ENCODE measurements around the gene FGD3.

Gene FGD3

DNA sequence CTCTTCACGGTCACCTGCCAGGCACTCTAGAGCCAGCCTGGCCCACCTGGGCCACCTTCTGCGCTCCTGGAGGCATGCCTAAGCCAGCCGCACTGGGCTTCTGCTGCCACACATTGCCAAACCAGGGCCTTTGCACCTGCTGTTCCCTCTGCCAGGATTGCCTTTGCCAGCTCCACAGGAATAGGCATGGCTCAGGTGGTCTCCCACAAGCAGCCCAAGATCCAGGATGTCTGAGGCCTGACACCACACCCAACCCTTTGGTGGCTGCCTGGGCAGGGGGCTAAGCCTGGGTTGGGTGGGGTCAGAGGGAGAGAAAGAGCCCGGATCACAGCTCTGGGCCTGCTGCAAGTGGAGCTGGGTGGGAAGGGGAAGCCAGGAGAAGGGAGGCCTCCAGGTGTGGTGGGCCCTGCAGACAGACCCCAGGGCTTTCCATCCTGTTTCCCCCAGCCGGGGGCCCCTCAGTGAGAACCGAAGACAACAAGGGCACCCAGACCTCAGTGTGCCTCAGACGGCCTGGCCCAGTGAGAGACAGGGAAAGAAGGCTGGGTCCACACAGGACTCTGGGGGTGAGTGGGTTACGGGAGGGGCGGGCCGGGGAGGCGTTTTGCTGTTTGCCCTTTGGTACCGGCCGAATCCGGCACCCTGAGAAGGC is 110.5 kb downstream of the FGD3 start:
- no peak for DNase-seq

DNA sequence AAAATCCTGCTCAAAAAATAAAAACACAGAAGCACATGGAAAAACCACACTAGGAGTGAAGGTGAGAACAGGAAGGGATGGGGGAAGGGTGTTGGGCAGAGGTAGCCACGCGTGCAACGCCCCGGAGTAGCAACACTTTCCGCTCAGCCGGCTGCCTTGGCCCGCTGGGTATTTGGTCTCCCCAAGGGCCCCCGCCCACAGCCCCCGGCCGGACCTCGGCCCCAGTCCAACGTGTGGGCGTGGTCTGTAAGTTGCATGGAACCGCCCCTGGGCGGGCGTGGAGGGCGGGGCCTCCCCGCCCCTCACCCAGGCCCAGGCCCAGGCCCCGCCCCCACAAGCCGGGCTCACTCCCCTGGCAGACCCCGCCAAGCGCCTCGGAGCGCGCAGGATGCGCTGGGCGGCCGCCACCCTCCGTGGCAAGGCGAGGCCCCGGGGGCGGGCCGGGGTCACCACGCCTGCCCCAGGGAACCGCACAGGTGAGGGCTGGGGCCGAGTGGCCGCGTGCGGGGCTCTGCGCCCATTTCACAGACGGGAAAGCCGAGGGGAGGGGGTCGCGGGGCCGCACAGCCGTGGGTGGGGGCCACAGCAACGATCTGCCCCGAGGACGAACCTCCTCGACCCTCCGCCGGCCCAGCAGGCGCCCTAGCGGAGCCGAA is 111.2 kb downstream of the FGD3 start, which contains the start of gene SUSD3:
Gene SUSD3 (plus strand): TSS at position 347 of the 656 bp plus-strand sequence. CDS start 42 bp downstream, at position 389.
- DNase-seq = peak; percentile 52 to 74 (median 62)

DNA sequence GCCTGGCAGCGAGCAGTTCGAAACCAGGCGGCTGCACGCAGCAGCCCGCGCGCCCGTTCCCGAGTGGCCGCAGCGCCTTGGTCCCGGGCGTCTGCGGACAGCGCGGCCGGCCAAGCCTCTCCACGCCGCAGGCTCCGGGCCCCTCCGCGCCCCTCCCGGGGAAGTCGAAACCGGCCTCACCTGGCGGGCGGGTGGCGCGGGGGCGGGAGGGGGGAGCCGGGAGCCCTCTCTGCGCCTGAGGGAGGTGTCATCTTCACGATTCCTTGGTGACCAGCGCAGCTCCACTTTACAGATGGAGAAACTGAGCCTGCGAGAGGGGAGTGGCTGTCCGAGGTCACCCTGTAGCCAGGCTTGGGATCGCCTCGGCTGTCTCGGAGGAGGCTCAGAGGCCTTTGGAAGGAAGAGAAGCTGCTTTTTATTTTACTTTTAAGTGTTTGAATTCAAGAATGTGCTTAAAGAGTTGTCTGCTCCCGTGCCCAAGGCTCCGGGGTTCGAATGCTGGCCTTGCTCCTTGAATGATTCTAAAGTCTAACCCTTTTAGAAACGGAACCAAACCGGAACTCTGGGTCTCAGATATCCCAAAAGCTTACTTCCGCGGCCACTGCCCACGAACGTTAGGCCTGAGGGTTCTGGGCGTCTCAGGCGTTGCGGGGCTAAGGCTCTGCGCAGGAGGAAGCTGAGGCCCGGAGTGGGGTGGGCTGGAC is 111.8 kb downstream of the FGD3 start:
- peak in 4 of 6 experiments; percentile 34 to 57 (median 47) for DNase-seq

DNA sequence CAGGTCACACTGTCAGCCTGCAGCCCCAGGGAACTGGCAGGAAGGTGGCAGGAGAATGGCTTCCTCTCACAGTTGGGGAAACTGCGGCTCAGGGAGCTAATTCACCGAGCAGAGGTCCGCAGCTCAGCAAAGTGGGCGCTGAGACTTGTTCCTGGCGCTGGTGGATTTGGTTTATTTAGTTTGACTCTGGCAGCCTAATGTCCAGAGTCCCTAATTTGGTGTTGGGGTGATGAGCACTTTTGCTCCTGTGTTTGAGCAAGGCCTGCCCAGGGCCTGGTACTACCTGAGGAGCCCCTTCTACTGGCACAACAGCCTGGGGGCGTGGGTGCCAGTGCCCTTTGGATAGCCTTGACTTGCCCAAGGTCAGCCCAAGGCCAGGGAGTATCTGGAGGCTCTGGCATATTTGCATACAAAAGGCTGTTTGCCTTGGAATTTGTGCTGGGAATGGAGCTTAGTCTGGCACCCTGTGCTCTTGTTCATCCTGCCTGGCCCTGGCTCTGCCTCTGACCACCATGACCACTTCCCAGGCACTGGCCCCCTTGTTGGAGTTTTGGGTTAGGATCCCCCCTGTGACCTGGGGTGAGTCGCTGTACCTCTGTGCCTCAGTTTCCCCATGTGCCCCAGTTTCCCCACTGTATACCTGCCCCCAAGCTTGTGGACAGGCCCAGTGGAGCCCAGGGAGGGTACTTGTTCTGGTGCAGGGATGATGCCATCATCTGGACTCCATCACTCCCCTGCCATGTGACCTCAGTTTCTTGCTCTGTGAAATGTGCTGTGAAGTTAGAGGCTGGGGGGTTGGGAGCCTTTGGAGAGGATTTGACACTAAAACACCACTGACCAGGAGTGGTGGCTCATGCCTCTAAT is 112.6 kb downstream of the FGD3 start:
- DNase-seq = peak in 1 of 6 experiments; percentile 50

DNA sequence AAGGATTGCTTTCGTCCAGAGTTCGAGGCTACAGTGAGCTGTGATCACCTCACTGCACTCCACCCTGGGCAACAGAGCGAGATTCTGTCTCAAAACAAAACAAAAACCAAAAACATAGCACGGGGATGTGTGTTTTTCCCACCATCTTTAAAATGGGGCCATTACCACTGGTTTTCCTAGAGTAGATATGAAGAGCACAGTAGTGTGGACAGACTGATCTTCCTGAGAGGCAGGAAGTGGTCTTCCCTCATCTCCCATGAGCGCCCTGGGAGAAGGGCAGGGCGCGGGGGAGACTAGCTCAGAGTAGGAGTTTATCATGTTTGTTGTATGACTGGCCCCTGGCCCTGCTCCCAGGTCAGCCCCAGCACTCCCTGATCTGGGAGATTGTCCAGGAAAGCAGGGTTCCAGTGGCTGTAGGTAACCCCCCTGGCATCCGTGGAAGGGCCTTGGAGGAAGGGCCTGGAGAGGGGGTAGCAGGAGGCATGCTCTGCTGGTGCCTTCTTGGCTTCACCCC is 113.5 kb downstream of the FGD3 start:
- peak in 1 of 6 experiments; percentile 32 for DNase-seq

DNA sequence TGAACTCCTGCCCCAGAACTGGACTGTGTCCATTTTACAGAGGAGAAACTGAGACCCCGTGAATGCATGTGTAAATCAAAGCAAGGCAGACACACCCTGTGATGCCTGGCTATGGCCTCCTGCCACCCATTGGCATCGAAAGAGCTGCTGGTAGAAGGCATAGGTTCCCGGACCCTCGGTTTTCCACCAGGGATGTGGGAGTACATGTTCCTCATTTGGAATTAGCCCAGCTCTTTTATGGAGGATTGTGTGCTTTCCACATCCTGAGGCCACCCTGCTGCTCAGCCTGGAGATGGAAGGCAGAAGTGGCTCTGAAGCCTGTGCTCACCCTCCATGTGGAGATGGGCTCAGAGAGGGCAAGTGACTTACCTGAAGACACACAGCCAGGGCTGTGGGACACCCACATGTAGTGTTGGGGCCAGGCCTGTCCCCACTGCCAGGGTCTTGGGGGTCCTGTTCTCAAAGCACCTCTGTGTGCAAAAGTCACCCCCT is 114.0 kb downstream of the FGD3 start:
- DNase-seq = no peak

DNA sequence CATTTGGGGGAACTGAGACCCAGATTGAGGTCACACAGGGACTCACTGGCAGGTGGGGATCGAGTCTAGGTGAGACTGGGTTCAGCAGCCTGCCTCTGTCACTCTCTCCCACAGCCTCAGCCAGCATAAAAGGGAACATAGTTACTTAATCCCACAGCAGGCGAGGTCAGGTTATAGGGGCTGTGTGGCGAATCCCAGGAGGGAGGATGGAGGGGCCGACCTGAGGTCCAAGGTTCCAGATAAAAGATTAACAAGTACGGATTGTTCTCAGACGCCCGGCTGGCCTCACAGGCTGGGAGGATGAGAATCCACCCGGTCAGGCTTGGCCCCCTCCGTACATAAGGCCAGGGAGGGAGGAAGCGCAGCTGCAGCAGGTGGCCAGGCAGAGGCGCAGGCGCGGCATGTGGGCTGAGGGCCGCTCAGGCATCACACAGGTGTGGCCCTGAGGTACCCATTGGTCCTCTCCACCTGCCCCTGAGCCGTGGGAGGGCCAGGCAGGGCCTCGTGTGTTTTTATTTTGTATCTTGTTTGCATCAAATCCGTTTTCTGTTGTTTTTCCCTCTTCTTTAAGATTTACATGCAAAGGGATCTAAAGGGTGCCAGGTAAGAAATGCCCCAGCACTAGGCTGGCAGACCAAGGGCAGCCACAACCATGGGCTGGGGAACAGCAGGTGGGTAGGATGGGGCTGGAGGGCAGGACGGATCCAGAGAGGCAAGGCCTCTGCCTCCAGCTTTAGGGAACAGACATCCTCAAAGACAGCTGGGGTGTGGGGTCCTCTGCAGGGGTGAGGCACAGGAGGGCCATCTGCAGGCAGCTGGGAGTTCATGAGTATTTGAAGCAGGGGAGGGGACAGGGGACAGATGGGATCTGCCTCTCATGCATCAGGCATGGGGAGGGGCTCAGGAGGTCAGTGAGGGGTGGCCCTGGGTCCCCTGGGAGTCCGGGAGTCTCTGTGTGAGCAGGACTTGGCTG is 114.8 kb downstream of the FGD3 start:
- DNase-seq = peak in 2 of 6 experiments; percentile 24 to 51

DNA sequence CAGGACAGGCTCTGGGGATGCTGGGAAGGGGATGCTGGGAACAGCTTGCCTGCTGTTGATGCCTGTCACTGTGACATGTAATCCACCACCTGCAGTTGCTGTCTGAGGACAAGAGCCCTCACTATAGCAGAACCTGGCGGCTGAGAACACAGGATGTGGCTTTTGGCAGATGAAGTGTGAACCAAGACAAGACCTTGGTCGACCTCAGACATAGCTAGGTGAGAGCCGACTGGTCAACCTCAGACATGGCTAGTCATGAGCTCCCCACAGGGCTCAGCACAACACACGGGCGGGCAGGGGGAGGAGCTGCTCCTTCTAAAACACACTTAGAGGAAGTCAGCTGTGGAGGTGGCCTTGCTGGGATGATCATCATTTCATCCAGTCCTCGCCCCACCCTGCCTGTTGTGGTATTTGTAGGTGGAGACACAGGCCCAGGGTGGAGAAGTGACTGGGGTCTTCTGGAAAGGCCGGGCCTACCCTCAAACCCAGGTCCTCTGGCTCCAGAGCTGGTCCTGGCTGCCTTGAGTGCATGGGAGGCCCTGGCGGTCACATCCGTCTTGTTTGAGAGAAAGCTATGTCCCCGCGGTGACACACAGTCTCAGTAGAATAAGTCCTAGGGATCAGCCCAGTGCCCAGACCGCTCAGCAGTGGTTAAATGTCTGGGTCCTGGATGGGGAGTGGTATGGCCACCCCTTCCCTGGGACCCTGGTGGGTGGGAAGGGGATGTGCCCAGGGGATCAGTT is 117.2 kb downstream of the FGD3 start:
- peak; percentile 65 to 93 (median 85) for DNase-seq

DNA sequence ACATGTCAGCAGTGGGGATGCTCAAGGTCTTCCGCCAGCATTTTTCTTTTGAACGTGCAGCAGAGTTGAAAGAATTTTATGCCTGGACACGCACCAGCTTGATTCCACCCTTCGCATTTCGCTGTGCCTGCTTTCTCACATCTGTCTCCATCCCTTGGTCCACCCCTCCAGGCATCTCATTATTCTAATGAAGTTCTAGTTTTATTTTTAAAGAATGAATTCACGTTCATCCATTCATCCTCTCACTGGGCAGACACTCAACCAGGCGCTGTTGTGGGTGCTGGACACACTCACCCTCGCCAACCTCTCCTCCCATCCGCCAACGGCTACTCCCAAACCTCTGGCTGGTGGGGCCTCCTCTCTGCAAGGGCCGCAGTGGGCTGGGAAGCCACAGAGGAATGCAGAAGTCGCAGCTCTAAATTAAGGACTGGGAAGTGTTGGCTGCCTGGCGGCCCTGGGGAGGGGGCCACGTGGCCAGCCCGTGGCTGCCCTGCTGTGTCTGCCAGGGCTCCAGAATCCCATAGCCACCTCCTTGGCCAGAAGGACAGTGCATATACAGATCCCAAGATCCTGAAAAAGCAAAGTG is 117.9 kb downstream of the FGD3 start:
- no peak for DNase-seq

DNA sequence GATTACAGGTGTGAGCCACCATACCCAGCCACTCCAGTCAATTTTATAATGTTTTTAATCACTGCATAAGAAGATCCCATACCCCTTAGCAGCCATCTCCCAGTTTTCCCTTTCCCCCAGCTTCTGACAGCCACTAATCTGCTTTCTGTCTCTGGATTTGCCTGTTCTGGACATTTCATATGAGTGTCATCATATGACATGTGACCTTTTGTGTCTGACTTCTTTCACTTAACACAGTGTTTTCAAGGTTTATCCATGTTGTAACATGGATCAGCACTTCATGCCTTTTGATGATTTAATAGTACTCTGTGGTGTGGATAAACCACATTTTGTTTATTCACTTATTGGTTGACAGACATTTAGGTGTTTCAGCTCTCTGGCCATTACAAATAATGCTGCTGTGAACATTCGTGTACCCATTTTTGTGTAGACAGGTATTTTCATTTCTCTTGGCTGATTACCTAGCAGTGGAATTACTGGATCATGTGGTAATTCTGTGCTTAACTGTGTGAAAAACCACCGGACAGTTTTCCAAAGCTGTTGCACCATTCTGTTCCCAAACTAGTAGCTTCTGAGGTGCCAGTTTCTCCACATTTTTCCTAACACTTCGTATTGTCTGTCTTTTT is 119.8 kb downstream of the FGD3 start:
- no peak for DNase-seq

DNA sequence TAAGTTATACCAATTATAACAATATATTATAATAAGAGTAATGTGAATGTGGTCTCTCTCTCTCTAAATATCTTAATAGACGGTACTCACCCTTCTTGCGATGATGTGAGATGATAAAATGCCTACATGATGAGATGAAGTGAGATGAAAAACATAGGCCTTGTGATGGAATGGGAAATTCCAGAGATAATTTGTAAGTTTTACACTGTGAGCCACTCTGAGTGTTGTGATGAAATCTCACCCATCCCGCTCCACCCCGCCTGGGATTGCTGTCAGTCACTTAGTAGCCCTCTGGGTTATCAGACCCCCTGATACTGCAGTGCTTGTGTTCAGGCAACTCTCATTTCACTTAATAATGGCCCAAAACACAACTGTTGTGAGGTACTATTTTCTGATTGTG is 121.6 kb downstream of the FGD3 start:
- no peak for DNase-seq

DNA sequence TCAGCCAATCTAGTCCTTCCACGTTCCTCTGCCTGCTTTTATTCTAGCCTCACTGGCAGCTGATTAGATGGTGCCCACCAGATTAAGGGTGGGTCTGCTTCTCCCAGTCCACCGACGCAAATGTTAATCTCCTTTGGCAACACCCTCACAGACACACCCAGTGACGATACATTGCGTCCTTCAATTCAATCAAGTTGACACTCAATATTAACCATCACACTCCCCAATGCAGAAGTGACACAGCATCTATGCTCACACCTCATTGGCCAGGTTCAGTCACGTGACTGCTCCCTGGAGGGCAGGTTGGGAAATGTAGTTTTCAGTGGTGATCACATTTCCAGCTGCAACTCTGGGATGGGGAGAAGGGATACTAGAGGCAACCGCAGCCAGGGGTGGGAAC is 124.1 kb downstream of the FGD3 start:
- no peak for DNase-seq

DNA sequence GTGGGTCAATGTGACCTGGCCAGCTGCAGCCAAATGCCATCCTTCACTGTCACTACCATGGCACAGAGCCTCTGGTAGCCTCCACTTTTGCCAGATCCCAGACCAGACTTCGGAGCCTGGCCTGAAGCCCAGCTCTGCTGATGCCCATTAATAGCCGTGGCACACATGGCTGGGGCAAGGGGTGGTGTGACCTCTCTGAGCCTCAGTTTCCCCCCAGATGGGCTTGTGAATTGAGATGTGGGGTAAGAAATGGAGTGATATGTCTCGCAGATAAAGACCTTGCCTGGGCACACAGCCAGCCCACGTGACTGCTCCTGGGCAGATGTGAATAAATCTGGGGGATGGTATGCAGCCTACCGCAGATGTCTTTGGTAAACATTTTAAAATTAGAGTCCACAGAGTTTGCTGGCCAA is 125.1 kb downstream of the FGD3 start:
- DNase-seq = peak in 1 of 6 experiments; percentile 15

DNA sequence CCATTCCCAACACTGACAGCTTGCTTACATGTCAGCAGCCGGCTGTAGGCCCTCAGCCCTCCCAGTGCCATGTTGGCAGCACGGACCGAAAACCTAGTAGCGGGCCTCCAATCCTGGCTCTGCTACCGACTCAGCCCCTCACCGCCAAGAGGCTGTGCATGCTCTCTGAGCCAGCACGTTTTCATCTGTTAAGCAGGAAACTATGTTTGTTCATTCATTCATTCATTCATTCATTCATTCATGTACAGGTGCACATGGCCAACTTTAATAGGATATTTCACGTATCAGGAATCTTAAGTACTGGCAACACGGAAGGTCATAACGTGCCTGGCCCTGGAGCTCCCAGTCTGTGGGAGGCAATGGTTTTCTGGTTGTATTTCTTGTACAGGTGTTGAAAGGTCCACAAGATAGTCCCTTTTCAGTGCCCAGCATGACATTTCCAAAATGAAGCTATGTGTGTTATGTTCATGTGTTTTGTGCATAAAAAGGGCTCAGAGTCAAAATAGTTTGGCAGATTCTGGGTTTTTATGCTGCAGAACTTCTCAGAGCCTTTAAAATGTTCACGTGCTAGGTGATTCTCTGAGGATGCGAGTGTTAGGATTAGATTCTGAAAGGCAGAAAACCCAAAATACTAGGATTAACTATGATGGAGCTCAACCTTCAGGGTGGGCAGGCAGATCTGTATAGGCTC is 128.9 kb downstream of the FGD3 start:
- no peak for DNase-seq

DNA sequence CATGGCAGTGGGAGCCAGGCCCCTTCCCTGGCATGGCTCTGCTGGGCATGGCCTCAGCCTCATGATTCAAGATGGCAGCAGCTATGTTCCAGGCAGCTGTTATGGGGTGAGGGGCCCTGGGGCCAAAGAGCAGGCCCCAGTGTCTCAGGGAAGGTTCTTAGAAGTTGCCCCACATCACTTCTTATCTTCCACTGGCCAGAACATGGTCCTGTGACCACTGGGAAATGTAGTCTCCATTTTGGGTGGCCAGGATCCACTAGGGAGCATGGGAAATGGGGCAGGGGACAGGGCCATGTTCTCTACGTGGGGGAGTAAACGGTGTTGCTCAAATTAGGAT is 129.4 kb downstream of the FGD3 start:
- DNase-seq = no peak

DNA sequence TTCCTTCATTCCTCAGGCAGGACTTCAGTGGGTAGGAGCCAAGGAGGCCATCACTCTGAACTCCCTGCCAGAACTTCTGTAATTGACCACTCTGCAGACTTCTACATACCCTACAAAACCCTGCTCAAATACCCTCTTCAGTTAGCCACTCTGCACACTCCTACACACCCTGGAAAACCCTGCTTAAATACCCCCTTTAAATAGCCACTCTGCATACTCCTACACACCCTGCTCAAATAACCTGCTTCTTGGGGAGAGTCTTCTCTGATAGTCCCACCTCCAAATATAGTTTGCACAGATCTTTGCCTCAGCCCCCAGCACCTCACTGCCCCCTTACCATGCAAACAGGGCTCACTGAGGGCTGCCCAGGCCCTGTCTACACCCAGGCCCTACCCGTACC is 130.0 kb downstream of the FGD3 start:
- no peak for DNase-seq

DNA sequence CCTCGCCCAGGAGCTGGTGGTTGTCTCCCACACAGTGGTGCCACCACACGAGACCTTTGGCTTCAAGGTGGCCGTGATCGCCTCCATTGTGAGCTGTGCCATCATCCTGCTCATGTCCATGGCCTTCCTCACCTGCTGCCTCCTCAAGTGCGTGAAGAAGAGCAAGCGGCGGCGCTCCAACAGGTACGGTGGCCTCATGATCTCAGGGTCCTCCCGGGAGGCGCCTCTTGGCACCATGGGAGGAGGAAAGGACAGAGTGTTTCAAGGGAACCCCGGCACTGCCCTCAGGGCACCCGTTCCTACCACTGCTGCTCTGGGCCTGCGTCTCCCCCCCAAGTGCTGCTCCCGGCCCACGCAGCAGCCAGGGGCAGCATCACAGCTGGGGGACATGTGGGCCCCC is 130.5 kb downstream of the FGD3 start:
- no peak for DNase-seq

DNA sequence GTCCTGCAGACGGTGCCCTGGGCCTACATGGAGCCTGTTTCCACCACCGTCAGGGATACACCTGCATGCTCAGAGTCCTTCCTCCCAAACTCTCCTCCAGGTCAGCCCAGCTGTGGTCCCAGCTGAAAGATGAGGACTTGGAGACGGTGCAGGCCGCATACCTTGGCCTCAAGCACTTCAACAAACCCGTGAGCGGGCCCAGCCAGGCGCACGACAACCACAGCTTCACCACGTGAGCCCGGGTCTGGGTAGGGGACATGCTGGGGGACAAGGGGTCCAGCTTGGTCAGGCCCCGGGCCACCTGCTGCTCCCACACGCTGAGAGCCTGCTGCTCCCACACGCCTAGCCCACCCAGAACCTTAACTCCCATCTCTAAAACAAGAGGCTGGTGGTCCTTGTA is 132.0 kb downstream of the FGD3 start:
- no peak for DNase-seq

DNA sequence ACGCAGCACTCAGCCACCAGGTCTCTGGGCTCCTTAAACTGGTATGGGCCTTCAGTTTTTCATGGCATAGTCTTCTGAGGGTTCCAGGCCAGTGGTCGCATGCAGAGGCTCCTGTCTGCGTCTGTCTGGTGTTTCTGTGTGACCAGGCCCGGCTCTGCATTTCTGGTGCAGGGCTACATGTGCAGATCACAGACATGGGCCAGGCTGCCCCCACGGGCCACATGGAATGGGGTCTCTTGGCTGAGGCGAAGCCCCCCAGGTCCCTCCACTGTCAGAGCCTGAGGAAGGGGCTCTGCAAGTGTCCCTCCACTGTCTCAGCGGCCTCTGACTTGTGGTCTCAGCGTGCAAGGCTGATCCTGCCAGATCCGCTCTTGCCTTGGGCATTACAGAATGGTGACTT is 133.1 kb downstream of the FGD3 start:
- no peak for DNase-seq

Measured in stimulated activated naive CD4-positive, alpha-beta T cell (primary cell).